Calu3 (cell line): Measurements from ENCODE around the gene FAM83E. TPM values are rescaled to one million over a fixed set of nuclear protein-coding genes. Genes with fewer than 3 reads are reported as not detected.

Experiments used
- BruUV-seq: library from RNA; stranded (reverse); fragments of 400-500 nt; replicated peaks from 2 replicates; lab custom pipeline; 2021; lab: Mats Ljungman, UMichigan
- CTCF ChIA-PET: fragments of 300-600 bp; sonication (Branson Sonifier 250); formaldehyde crosslinking; loops from one replicate; lab custom pipeline; 2022; ENCODE audit warnings: antibody characterized with exemption; lab: Charles Lee
- DNase-seq: peaks from one replicate; pipeline ENCODE4 v3.0.0; 2022
- H3K27ac Mint-ChIP-seq: one replicate; pipeline ENCODE4 v1.8.0; 2022; ENCODE audit warnings: mixed read lengths; ENCODE audit not compliant: unreplicated experiment
- H3K27me3 Mint-ChIP-seq: one replicate; pipeline ENCODE4 v1.8.0; 2022; ENCODE audit warnings: mixed read lengths; ENCODE audit not compliant: unreplicated experiment
- H3K36me3 Mint-ChIP-seq: one replicate; pipeline ENCODE4 v1.8.0; 2022; ENCODE audit warnings: mild to moderate bottlenecking, moderate library complexity, mixed read lengths; ENCODE audit not compliant: insufficient read depth, unreplicated experiment
- H3K4me1 Mint-ChIP-seq: one replicate; pipeline ENCODE4 v1.8.0; 2022; ENCODE audit warnings: mild to moderate bottlenecking, low read depth, mixed read lengths; ENCODE audit not compliant: unreplicated experiment
- H3K4me3 Mint-ChIP-seq: one replicate; pipeline ENCODE4 v1.8.0; 2022; ENCODE audit warnings: mild to moderate bottlenecking, low read depth, moderate library complexity, mixed read lengths; ENCODE audit not compliant: unreplicated experiment
- H3K9me3 Mint-ChIP-seq: one replicate; pipeline ENCODE4 v1.8.0; 2022; ENCODE audit warnings: low read depth, mixed read lengths; ENCODE audit not compliant: unreplicated experiment
- intact Hi-C: fragments of 100-400 bp; cut with micrococcal nuclease; formaldehyde crosslinking; loops from one replicate; pipeline ENCODE4 v1.10.0; 2022; ENCODE audit not compliant: unreplicated experiment
- total RNA-seq: library from RNA; stranded (reverse); gene quantifications from 2 replicates; pipeline ENCODE4 v1.2.3, GENCODE V29; 2022
- TF ChIP-seq, protein P1 (sequence below): fragments of 200-600 bp; IDR thresholded peaks from one replicate; pipeline ENCODE4 v1.8.0; 2022; ENCODE audit warnings: antibody characterized with exemption; ENCODE audit not compliant: unreplicated experiment

FAM83E gene
- total RNA-seq, 1 experiment from 2014 or later, result 8.2 TPM

DNA sequence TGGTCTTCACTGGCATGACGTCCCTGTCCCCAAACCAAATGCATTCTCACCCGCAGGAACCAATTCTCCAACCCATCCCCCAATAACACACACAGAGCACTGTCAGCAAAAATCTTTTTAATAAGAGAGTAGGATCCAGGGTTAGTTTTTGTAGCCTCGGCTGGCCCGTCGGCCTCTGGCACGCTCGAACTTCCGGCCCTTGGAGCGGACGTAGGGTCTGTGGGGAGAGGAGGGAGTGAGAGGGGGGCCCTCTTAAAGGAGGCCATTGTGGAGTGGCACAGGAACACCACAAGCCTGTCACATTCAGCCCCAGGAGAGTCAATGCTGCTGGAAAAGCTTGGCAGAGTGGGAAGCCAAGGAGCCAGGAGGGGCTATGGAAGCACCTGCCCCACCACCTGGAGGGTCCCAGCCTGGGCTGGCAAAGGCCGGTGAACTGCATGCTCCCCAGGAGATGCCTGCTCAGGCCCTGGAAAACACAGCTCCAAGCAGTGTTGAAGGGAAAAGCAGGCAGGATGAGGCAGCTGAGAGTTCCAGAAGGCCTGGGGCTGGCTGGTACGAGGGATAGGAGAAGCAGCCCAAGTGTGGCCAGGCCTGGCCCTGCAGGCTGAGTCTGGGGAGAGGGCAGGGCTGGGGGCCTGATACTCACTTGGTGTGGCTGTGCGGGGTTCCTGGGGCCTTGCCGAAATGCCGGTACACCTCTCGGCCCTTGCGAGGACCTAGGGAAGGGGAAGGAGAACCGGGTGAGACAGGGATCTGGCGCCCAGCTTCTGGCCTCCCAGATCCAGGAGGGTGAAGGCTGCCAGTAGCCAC lies 560 bp upstream of the FAM83E start:
- DNase-seq, result no peak
- Mint-ChIP-seq H3K4me1 (peaks cover 54% of the 10 kb centered on the region), H3K4me3 (peak overlapping the region; percentile 94), H3K9me3 (no peaks in the 10 kb centered on the region), H3K27me3 (no peaks in the 10 kb centered on the region), H3K27ac (peak overlapping the region; percentile 100), H3K36me3 (peaks cover 73% of the 10 kb centered on the region)
- TF ChIP-seq, protein P1, sequence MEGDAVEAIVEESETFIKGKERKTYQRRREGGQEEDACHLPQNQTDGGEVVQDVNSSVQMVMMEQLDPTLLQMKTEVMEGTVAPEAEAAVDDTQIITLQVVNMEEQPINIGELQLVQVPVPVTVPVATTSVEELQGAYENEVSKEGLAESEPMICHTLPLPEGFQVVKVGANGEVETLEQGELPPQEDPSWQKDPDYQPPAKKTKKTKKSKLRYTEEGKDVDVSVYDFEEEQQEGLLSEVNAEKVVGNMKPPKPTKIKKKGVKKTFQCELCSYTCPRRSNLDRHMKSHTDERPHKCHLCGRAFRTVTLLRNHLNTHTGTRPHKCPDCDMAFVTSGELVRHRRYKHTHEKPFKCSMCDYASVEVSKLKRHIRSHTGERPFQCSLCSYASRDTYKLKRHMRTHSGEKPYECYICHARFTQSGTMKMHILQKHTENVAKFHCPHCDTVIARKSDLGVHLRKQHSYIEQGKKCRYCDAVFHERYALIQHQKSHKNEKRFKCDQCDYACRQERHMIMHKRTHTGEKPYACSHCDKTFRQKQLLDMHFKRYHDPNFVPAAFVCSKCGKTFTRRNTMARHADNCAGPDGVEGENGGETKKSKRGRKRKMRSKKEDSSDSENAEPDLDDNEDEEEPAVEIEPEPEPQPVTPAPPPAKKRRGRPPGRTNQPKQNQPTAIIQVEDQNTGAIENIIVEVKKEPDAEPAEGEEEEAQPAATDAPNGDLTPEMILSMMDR, result no peak
- no TSS peak for BruUV-seq
- intact Hi-C loops, result no loop called here
- CTCF ChIA-PET, result interaction anchor here (0.7 kb wide), 1 partner anchor 109 kb away, joined by 4 read pairs; no protein-coding TSS in a partner anchor

DNA sequence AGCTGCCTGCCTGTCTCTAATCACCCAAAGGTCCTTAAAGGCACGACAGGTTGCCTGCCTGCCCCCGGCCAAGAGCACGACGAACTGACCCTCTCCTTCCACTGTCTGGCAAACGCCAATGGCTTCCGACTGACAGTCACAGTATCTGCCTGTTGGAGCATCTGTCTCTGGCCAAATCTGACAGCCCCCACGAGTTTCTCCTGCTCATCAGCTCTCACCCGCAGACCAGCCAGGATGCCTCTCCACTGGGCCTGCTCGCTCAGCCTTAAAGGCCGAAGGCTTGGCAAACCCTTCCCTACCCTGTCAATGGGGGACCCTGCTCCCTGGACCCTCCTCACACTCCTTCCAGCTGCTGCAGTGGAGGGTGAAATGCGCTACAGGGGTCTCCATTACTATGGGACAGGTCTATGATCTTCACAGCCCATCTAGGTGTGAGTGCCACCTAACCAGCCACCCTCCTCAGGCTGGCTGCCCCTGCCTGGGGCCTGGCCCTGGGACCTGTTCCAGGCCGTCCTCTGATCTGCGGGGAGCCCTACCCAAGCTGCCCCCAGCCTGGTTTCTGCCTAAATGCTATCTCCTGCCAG lies 932 bp downstream of the FAM83E start:
- intact Hi-C loops, result no loop called here
- Mint-ChIP-seq H3K27ac (peak overlapping the region; percentile 100), H3K4me3 (peak overlapping the region; percentile 94), H3K9me3 (no peaks in the 10 kb centered on the region), H3K27me3 (no peaks in the 10 kb centered on the region), H3K4me1 (peaks cover 43% of the 10 kb centered on the region), H3K36me3 (peaks cover 65% of the 10 kb centered on the region)
- no TSS peak for BruUV-seq
- TF ChIP-seq, protein P1, result no peak
- DNase-seq, result no peak
- CTCF ChIA-PET, result no interaction called here

DNA sequence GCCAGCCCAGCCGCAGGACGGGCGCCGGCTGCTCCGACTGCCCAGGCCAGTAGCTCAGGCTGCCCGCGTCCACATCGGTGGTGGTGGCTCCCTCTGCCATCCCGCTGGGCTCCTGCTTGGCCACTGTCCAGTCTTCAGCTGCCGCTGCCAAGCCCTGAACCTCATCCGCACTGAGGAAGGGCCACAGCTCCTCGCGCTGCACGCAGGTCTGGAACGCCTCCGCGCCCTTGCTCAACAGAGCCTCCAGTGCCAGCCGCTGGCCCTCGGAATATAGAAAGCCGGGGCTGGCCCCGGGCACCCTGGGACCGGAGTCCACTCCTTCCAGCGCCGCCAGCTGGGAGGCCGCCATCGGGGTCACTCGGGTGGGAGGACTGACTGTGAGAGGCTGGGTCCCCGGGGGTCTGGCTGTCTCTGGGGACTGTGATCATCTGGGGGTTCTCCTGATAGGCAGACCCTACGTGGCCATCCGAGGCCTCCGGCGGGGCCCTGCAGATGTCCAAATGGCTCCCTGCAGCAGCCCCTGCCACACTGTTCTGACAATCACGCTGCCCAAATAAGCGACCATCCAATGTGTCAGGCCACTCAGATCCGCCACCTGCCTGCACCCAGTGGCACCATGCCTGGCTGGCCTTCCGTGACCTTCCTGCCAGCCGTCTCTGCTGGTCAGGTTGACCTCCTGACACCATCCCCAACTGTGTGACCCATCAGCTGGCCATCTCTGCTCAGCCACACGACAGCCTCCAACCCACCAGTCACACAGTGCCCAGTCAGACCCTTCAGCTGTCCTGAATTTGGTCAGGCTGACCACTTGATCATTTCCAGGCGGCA lies 1.6 kb downstream of the FAM83E start:
- TF ChIP-seq, protein P1, result no peak

DNA sequence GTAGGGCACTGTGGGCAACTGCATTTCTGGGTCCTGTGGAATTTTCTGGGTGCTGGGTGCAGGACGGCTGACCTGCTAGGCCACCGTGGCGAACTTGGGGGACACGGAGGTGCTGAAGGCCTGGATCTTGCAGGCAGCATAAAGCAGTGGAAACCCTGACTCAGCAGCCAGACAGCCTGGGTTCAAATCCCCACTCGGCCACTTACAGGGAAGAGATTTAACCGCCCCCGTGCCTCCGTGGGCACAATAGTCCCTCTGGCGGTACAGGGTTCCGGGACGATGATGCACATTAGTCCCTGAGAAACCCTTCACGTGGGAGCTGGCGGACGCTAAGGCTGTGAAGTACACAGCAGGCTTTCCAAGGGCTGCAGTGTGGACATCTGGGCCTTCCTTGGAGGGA lies 3.0 kb downstream of the FAM83E start:
- CTCF ChIA-PET, result no interaction called here
- Mint-ChIP-seq H3K4me1 (peaks cover 37% of the 10 kb centered on the region), H3K4me3 (no peak overlapping the region), H3K9me3 (no peaks in the 10 kb centered on the region), H3K36me3 (peaks cover 45% of the 10 kb centered on the region), H3K27me3 (no peaks in the 10 kb centered on the region), H3K27ac (no peak overlapping the region)
- DNase-seq, result no peak
- TF ChIP-seq, protein P1, result no peak
- intact Hi-C loops, result no loop called here
- no TSS peak for BruUV-seq

More for the DNA sequence above, 1.6 kb downstream of the FAM83E start:
- BruUV-seq, result no TSS peak
- peak overlapping the region; percentile 100 for H3K27ac Mint-ChIP-seq
- H3K36me3 Mint-ChIP-seq, result peaks cover 58% of the 10 kb centered on the region
- peak; percentile 50 for DNase-seq
- H3K4me1 Mint-ChIP-seq, result peaks cover 43% of the 10 kb centered on the region
- H3K27me3 Mint-ChIP-seq, result no peaks in the 10 kb centered on the region
- CTCF ChIA-PET, result interaction anchor here (0.5 to 1.2 kb wide), 2 partner anchors 292 to 332 kb away, joined by 3 to 4 read pairs; no protein-coding TSS in a partner anchor
- H3K4me3 Mint-ChIP-seq, result peak overlapping the region; percentile 94
- intact Hi-C loops, result no loop called here
- H3K9me3 Mint-ChIP-seq, result no peaks in the 10 kb centered on the region
